Activated naive CD4-positive, alpha-beta T cell treated with anti-CD3 and anti-CD28 coated beads for 36 hours (primary cell): Measurements from ENCODE around the gene PARD6A. TPM values are rescaled to one million over a fixed set of nuclear protein-coding genes. Genes with fewer than 3 reads are reported as not detected.

Source experiments
- CTCF ChIA-PET: fragments of 350-600 bp; sonication (Branson Sonifier 250); formaldehyde crosslinking; loops from one replicate; lab custom pipeline; 2021; ENCODE audit warnings: antibody characterized with exemption; lab: Charles Lee
- DNase-seq: peaks from one replicate; pipeline ENCODE4 v3.0.0-alpha.2; 2020
- H3K27ac Mint-ChIP-seq: one replicate; pipeline ENCODE4 v1.8.0; 2021; ENCODE audit warnings: mild to moderate bottlenecking, mixed read lengths
- H3K27me3 Mint-ChIP-seq: one replicate; pipeline ENCODE4 v1.8.0; 2021; ENCODE audit warnings: low read depth, mixed read lengths
- H3K36me3 Mint-ChIP-seq: one replicate; pipeline ENCODE4 v1.8.0; 2021; ENCODE audit warnings: low read depth, mixed read lengths
- H3K4me1 Mint-ChIP-seq: one replicate; pipeline ENCODE4 v1.8.0; 2021; ENCODE audit warnings: low read depth, mixed read lengths
- H3K4me3 Mint-ChIP-seq: one replicate; pipeline ENCODE4 v1.8.0; 2021; ENCODE audit warnings: mild to moderate bottlenecking, moderate library complexity, mixed read lengths
- H3K9me3 Mint-ChIP-seq: one replicate; pipeline ENCODE4 v1.8.0; 2021; ENCODE audit warnings: mixed read lengths
- intact Hi-C: fragments of 100-400 bp; cut with micrococcal nuclease; formaldehyde crosslinking; loops from one replicate; pipeline ENCODE4 v1.15.1; 2023
- total RNA-seq, 2 experiments: library from RNA; stranded (reverse); gene quantifications; one replicate each; pipeline ENCODE4 v1.2.3, GENCODE V29; 2021

PARD6A gene, protein sequence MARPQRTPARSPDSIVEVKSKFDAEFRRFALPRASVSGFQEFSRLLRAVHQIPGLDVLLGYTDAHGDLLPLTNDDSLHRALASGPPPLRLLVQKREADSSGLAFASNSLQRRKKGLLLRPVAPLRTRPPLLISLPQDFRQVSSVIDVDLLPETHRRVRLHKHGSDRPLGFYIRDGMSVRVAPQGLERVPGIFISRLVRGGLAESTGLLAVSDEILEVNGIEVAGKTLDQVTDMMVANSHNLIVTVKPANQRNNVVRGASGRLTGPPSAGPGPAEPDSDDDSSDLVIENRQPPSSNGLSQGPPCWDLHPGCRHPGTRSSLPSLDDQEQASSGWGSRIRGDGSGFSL
- 1 to 10 TPM; 7.3 to 8.4 TPM for total RNA-seq

DNA sequence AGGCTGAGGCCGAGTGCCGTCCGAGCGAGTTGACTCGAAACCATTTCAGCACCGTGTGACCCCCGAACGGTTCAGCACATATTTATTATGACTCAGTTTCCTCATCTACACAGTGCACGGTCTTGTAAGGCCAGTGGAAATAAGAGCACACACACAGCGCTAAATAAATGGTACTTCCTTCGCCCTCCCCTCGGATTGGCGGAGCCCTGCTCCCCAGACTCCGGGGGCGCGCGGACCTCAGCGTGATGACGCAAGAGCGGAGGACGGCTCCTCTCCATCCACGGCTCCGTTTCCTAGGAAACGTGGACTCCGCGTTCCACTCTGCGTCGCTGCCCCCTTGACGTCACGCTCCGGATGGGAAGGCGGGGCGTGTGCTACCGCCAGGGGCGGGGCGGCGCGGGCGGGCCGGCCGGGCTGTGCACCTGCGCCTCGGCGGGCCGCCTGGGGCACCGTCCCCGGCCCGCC is at the start of gene PARD6A:
Gene PARD6A (plus strand): TSS at position 397 of the 465 bp plus-strand sequence. CDS start 79 bp downstream, outside the sequence.
- intact Hi-C loops, result loop anchor here (1.0 to 2.0 kb wide), 12 partner anchors 8 to 434 kb away; partner anchors contain the start of genes ATP6V0D1, CARMIL2, CTCF and GFOD2
- Mint-ChIP-seq H3K36me3 (peaks cover 9% of the 10 kb centered on the region), H3K9me3 (no peaks in the 10 kb centered on the region), H3K27me3 (no peaks in the 10 kb centered on the region), H3K27ac (peak within 1 kb of the TSS; percentile 92), H3K4me3 (peak within 1 kb of the TSS; percentile 90), H3K4me1 (peaks cover 21% of the 10 kb centered on the region)
- CTCF ChIA-PET, result interaction anchor here (1.0 to 13.5 kb wide), 6 partner anchors 9 to 139 kb away, joined by 3 to 131 read pairs (median 14); partner anchors contain the start of genes CARMIL2 and CTCF
- peak; percentile 97 for DNase-seq

DNA sequence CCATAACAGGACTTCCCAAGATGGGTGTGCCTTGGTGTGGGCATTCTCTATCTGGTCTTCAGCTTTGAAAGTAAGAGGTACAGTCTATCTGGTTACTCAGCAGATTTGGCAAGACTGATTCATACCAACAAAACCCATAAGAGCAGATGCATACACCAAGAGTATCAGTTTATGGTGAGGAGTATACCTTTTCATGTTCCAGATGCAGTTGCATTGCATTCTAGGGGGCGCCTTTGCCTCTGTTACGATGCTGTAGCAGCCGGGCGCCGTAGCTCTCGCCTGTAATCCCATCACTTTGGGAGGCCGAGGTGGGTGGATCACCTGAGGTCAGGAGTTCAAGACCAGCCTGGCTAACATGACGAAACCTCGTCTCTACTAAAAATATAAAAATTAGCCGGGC is 47.0 kb upstream of the PARD6A start:
- H3K9me3 Mint-ChIP-seq, result no peaks in the 10 kb centered on the region
- H3K27ac Mint-ChIP-seq, result no peak overlapping the region
- peak; percentile 29 for DNase-seq
- no peak overlapping the region for H3K4me3 Mint-ChIP-seq
- no peaks in the 10 kb centered on the region for H3K27me3 Mint-ChIP-seq
- H3K36me3 Mint-ChIP-seq, result peaks cover 21% of the 10 kb centered on the region
- CTCF ChIA-PET, result interaction anchor here (0.6 to 1.6 kb wide), 7 partner anchors 8 to 1398 kb away, joined by 3 to 6 read pairs (median 3); partner anchors contain the start of genes CARMIL2 and CTCF
- intact Hi-C loops, result no loop called here
- H3K4me1 Mint-ChIP-seq, result peaks cover 4% of the 10 kb centered on the region

DNA sequence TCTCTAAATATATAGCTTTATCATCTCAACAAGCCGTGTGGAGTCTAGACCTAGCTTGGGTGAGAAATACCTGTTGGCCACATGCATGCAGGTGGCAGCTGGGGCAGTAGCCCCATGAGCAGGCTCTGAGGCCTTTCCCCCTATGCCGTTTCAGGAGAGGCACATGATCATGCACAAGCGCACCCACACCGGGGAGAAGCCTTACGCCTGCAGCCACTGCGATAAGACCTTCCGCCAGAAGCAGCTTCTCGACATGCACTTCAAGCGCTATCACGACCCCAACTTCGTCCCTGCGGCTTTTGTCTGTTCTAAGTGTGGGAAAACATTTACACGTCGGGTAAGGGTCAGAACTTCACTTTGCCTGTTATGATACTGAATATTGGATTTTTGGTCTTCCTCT is 32.5 kb upstream of the PARD6A start:
- DNase-seq, result no peak
- H3K27ac Mint-ChIP-seq, result no peak overlapping the region
- no peaks in the 10 kb centered on the region for H3K4me1 Mint-ChIP-seq
- CTCF ChIA-PET, result interaction anchor here (0.6 to 0.8 kb wide), 3 partner anchors 21 to 114 kb away, joined by 3 to 4 read pairs (median 3); no protein-coding TSS in a partner anchor
- H3K27me3 Mint-ChIP-seq, result no peaks in the 10 kb centered on the region
- H3K36me3 Mint-ChIP-seq, result peaks cover 41% of the 10 kb centered on the region
- intact Hi-C loops, result loop anchor here (5.0 kb wide), 1 partner anchor 41 kb away; no protein-coding TSS in a partner anchor
- no peaks in the 10 kb centered on the region for H3K9me3 Mint-ChIP-seq
- no peak overlapping the region for H3K4me3 Mint-ChIP-seq

DNA sequence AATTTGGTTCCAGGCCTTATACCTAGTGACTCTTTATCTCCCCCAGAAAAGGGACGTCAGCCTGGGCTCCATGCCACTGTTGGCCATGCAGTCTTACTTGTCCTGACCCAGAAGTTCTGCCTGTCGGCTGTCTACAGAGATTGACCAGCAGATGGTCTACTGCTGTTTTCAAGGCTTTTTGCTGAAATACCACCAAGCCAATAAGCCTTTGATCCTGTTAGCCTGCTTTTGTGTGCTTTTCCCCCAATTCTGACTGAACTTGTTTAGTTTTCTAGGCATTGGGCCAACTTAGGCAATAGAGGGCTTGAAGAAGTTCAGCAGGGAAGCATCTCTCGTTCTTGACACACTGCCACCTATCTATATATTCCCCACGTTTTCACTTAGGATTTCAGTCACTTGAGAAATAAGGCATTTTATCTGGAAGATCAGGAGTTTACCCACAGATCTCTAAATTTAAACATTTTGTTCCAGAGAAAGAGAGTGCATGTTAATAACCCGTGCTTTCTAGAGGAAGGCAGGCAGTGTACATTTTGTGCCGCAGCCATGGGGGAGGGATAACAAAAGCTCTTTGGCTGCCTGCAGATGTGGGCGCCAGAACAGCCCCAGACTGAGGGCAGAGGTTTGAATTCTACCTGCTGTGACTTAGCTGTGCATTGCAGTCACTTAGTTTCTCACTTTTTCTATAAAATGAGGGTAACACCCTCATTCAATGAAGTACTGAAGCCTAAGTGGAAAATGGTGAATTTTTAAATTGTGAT is 28.2 kb upstream of the PARD6A start:
- Mint-ChIP-seq H3K4me1 (no peaks in the 10 kb centered on the region), H3K27me3 (no peaks in the 10 kb centered on the region), H3K4me3 (no peak overlapping the region), H3K27ac (no peak overlapping the region), H3K9me3 (no peaks in the 10 kb centered on the region), H3K36me3 (peaks cover 33% of the 10 kb centered on the region)
- DNase-seq, result no peak
- intact Hi-C loops, result no loop called here
- CTCF ChIA-PET, result interaction anchor here (0.5 to 1.8 kb wide), 4 partner anchors 85 to 124 kb away, joined by 3 to 8 read pairs (median 4); no protein-coding TSS in a partner anchor

DNA sequence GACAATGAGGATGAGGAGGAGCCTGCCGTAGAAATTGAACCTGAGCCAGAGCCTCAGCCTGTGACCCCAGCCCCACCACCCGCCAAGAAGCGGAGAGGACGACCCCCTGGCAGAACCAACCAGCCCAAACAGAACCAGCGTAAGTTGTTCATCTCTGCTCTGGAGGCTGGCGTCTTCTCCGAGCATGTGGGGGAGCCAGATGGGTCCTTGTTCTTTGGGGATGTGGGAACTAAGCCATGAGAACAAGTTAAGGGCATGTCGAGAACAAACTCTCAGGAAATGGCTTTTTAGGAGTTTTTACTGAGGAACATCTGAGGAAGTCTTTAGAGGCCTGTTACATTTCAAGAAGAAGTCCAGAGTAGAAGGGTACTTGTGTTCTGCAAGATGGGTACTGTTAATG is 24.0 kb upstream of the PARD6A start:
- Mint-ChIP-seq H3K27ac (peak overlapping the region; percentile 61), H3K4me3 (no peak overlapping the region), H3K36me3 (peaks cover 19% of the 10 kb centered on the region), H3K27me3 (no peaks in the 10 kb centered on the region), H3K4me1 (no peaks in the 10 kb centered on the region), H3K9me3 (no peaks in the 10 kb centered on the region)
- CTCF ChIA-PET, result interaction anchor here (1.1 kb wide), 1 partner anchor 116 kb away, joined by 5 read pairs; no protein-coding TSS in a partner anchor
- intact Hi-C loops, result no loop called here
- no peak for DNase-seq

DNA sequence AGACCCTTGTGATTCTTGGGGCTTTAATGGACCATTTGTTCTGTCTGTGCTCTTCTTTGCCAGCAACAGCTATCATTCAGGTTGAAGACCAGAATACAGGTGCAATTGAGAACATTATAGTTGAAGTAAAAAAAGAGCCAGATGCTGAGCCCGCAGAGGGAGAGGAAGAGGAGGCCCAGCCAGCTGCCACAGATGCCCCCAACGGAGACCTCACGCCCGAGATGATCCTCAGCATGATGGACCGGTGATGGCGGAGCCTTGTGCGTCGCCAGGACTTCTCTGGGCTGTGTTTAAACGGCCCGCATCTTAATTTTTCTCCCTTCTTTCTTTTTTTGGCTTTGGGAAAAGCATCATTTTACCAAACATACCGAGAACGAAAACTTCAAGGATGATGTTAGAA is 23.1 kb upstream of the PARD6A start:
- DNase-seq, result no peak
- Mint-ChIP-seq H3K27ac (no peak overlapping the region), H3K4me1 (no peaks in the 10 kb centered on the region), H3K36me3 (peaks cover 13% of the 10 kb centered on the region), H3K9me3 (no peaks in the 10 kb centered on the region), H3K27me3 (no peaks in the 10 kb centered on the region), H3K4me3 (no peak overlapping the region)
- intact Hi-C loops, result no loop called here
- CTCF ChIA-PET, result interaction anchor here (1.1 to 2.9 kb wide), 2 partner anchors 90 to 117 kb away, joined by 5 to 20 read pairs; no protein-coding TSS in a partner anchor

DNA sequence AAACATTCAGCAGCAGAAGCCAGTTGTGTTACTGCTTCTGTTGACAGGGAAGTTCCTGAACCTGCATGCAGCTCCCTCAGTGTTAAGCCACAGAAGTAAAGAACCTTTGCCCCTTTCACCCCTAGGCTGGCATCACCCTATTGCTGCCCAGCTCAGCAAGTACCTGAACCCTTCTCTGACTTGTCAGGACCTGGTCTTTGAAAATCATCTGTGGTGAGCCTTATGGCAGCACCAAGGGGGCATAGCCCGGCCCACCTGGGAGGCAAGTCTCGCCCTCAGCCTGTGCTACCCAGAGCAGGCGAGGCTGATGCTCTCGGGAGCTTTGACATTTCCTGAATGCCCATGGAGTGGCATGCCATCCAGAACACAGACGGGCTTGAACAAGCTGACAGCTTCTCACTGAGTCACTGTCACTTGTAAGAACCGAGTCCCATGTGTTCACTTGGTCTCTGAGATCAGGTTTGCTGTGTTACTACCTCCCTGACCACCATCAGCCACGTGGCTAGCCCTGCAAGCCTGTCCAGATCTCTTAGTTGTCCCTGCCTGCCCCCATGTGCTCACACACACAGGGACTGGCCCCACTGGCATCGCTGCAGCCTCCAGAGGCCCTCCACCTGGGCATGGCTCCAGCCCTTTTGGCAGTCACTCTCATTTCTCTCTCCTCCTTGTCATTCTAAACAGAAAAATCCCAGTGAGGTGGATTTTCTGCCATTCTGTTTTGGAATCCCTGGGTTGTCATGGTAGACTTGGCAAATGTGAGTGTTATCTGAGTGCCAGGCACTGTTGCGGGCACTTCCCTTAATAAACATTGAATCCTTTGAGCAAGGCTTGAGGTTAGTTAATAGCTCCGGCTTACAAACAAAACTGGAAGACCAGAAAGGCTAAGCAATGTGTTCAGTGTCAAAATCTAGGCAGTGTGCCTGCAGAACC is 18.7 kb upstream of the PARD6A start:
- DNase-seq, result no peak
- Mint-ChIP-seq H3K36me3 (peaks cover 5% of the 10 kb centered on the region), H3K27ac (no peak overlapping the region), H3K4me1 (peaks cover 9% of the 10 kb centered on the region), H3K27me3 (no peaks in the 10 kb centered on the region), H3K4me3 (no peak overlapping the region), H3K9me3 (no peaks in the 10 kb centered on the region)
- CTCF ChIA-PET, result interaction anchor here (0.7 to 7.7 kb wide), 5 partner anchors 73 to 917 kb away, joined by 3 to 168 read pairs (median 6); no protein-coding TSS in a partner anchor
- intact Hi-C loops, result no loop called here

DNA sequence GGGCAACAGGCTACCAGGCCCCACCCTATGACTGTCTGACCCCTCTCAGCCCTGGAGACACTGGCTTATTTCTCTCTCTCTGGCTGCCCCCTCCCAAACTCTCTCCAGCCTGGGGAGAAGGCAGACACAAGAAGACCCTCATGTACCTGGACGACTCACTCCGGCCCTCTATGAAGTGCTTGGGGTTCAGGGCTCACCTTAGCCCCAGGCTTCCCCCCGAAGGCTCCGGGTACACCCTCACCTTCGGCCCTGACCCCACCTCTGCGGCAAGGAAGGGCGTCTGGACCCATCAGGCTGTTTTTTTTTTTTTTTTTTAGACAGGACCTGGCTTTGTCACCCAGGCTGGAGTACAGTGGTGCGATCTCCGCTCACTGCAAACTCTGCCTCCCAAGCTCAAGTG is 16.7 kb upstream of the PARD6A start:
- intact Hi-C loops, result loop anchor here (1.0 kb wide), 2 partner anchors 82 to 97 kb away; partner anchors contain the start of gene CTCF
- Mint-ChIP-seq H3K36me3 (peaks cover 9% of the 10 kb centered on the region), H3K27me3 (no peaks in the 10 kb centered on the region), H3K9me3 (no peaks in the 10 kb centered on the region), H3K4me3 (peak overlapping the region; percentile 65), H3K4me1 (peaks cover 9% of the 10 kb centered on the region), H3K27ac (peak overlapping the region; percentile 82)
- CTCF ChIA-PET, result interaction anchor here (0.6 to 7.7 kb wide), 24 partner anchors 10 to 200 kb away, joined by 3 to 168 read pairs (median 4); partner anchors contain the start of genes ACD, CTCF and PARD6A
- DNase-seq, result no peak

DNA sequence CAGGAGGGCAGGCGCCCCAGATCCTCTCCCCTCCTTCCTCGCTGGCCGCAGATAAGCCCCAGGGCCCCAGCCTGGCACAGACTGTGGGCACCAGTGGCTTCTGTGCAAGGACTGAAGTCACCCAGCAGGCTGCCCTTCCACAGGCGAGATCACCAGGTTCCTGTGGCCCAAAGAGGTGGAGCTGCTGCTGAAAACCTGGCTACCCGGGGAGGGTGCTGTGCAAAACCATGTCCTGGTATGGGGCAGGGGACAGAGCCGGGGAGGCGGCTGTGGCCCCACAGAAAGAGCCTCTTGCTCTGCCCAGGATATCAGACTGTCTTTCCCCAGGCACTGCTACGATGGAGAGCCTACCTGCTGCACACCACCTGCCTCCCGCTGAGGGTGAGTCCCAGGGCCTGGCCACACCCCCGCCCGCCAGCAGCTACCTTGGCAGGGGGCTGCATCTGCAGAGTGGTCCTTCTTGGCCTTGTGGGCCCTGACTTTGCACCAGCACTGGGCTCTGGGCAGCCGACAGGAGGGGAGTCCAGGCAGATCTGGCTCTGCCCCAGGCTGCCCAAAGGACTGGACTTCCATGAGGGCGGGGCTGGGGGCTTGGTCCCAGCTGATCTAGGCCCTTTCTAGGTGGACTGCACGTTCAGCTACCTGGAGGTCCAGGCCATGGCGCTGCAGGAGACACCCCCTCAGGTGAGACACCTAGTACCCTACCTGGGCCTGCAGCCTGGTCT is 15.2 kb upstream of the PARD6A start:
- H3K4me1 Mint-ChIP-seq, result peaks cover 13% of the 10 kb centered on the region
- intact Hi-C loops, result loop anchor here (1.0 kb wide), 3 partner anchors 15 to 164 kb away; partner anchors contain the start of genes ACD, ATP6V0D1 and PARD6A
- H3K27ac Mint-ChIP-seq, result peak overlapping the region; percentile 91
- CTCF ChIA-PET, result interaction anchor here (0.6 to 7.7 kb wide), 17 partner anchors 10 to 174 kb away, joined by 3 to 168 read pairs (median 7); partner anchors contain the start of genes ACD, CTCF and PARD6A
- H3K4me3 Mint-ChIP-seq, result peak overlapping the region; percentile 83
- H3K27me3 Mint-ChIP-seq, result no peaks in the 10 kb centered on the region
- H3K9me3 Mint-ChIP-seq, result no peaks in the 10 kb centered on the region
- DNase-seq, result no peak
- peaks cover 18% of the 10 kb centered on the region for H3K36me3 Mint-ChIP-seq

DNA sequence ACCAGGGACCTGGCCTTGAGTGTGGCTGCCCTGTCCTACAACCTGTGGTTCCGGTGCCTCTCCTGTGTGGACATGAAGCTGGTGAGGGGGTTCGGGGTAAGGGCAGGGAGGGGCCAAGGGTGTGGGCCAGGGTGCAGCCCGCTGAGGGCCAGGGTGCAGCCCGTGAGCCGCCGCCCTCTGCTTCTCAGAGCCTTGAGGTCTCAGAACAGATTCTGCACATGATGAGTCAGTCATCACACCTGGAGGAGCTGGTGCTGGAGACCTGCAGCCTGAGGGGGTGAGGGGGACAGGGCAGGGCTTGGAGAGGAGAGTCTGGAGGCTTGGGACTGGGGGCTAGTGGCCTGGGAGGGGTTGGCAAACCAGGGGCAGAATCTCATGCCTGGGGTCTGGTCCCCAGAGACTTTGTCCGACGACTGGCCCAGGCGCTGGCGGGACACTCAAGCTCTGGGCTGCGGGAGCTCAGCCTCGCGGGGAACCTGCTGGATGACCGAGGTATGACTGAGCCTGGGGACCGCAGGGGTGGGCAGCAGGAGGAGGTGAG is 13.6 kb upstream of the PARD6A start:
- CTCF ChIA-PET, result interaction anchor here (6.2 to 7.7 kb wide), 2 partner anchors 101 to 126 kb away, joined by 84 to 168 read pairs; no protein-coding TSS in a partner anchor
- peaks cover 14% of the 10 kb centered on the region for H3K4me1 Mint-ChIP-seq
- no peak overlapping the region for H3K4me3 Mint-ChIP-seq
- no peaks in the 10 kb centered on the region for H3K27me3 Mint-ChIP-seq
- intact Hi-C loops, result no loop called here
- no peak for DNase-seq
- no peak overlapping the region for H3K27ac Mint-ChIP-seq
- H3K36me3 Mint-ChIP-seq, result peaks cover 27% of the 10 kb centered on the region
- H3K9me3 Mint-ChIP-seq, result no peaks in the 10 kb centered on the region
